ENCODE results near the gene TDP1.
A peak's percentile ranks its signal among the peaks of the same experiment; 100 is the strongest.
"Not testable (repeated sequence)": the region's sequence is repeated elsewhere in the genome, so short reads cannot be mapped to it uniquely, and the experiment has no call there.

The TDP1 gene

DNA sequence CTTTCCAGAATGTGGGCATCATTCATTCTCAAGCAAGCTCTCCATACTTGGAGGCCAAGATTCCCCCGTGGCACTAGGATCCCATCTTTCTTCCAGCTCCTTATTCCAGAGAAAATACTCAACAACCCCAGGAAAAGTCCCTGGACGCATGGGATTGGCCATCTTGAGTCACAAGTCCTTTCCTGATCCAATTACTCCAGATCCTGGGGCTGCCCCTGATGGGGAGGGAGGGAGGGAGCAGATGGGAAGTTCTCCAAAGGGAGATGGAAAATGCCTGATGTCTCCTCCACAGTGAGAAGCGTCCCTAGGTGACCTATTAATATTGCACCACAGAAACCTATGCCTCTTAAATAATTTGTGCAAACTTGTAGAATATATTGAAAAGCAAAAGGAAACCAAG is 93.7 kb downstream of the TDP1 start:
- DNase-seq (ENCODE audit: low spot score): no peak

DNA sequence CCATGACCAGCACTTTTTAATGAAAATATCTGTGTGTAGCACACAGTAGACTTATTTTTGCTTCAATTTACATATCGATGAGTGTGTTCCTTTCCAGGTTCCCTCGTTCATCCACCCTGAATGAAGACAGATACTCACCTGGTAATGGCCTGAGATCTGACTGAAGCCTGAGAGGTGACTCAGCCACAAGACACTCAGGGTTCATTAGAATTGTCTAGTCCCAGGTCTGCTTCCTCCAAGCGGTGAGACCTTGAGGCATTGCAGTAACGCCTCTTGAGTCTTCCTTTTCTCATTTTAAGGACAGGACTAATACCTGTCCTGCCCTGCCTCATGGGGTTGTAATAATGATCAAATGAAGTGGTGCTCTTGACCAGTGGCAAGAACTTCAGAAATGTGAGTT is 94.5 kb downstream of the TDP1 start:
- no peak for DNase-seq (ENCODE audit: low spot score)

DNA sequence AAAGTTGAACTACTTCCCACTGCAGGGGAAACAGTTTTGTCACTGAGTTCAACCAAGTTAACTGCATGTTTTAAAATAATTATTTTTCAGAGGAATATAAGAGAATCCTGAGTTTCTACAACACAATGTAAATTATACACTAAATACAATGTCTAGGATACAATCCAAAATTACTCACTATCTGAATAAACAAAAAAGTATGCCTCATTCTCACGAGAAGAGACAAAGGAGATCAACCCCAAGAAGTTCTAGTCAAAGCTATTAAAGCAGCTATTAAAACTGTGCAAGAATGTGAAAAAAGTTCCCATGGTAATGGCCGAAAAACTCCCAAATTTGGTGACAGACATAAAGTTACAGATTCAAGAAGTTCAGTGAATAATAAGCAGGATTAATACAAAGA is 97.3 kb downstream of the TDP1 start:
- no peak for DNase-seq (ENCODE audit: low spot score)

DNA sequence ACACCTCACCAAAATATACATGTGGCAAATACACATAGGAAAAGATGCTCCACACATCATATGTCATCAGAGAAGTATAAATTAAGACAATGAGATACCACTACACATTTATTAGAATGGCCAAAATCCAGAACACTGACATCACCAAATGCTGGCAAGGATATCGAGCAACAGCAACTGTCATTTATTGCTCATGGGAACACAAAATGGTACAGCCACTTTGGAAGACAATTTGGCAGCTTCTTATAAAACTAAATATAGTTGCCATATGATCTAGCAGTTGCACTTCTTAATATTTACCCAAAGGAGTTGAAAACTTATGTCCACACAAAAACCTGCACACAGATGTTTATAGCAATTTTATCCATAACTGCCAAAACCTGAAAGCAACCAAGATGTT is 99.1 kb downstream of the TDP1 start:
- no peak for DNase-seq (ENCODE audit: low spot score)

DNA sequence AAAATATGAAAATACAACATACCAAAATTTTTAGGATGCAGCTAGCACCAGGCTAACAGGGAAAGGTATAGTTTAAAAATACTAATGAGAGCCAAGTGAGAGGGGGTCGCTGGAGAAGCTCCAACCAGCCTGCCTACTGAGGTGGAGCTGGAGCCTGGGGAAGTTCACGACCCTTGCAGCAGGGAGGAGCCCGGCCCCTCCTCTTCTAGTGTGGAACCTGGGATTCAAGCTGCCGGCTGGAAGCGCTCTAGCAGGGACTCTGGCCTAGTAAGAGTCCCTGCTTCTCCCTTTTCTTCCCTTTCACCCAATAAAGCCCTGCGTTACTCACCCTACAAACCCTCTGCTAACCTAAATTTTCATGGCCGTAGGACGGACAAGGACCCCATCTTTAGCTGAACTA is 101.1 kb downstream of the TDP1 start:
- DNase-seq (ENCODE audit: low spot score): peak; percentile 30

DNA sequence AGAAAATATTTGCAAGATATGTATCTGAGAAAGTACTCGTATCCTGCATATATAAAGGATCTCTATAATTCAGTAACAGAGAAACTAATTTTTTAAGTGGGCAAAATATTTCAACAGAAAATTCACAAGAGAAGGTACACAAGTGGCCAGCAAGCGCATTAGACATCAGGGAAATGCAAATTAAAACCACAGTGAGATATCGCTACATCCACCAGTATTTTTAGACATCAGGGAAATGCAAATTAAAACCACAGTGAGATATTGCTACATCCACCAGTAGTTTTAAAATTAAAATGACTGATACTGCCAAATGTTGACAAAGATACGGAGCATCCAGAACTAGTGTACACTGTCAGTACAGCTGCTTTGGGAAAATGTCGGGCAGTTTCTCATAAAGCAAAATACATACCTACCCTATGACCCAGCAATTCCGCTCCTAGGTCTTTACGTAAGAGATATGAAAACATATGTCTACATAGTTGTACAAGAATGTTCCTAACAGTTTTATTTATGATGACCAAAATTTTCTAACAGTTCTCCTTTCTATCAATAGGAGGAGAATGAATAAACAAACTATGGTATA is 103.2 kb downstream of the TDP1 start:
- no peak for DNase-seq (ENCODE audit: low spot score)

DNA sequence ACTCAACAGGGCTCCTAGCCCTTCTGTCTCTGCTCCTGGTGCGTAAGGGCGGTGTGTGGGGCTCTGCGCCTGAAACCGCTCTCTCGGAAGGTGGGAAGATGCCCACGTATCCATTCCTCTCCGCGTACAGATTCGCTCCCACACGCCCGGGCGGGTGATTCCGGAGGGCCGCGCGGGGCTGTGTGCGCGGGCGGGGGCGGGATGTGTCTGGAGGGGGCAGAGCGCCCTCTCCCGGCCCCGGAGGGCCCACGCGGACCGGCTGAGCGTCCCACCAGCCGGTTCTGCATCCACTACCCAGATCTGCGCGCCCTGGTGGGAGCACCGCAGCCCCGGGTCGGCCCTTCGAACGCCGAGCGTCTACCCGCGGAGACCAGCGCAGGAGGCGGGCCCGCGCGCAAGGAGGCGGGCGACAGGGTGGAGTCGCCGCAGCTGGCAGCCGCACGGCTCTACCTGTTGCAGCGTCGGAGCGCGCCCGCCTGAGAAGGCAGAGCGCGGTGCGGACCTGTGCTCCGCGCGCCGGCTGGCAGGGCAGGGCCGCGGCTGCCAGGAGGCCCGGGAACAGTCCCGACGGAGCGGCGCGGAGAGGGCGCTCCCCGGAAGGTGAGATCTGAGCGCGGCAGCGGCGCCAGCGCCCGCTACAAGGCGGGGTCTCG is 104.7 kb downstream of the TDP1 start:
- DNase-seq (ENCODE audit: low spot score): peak; percentile 88

DNA sequence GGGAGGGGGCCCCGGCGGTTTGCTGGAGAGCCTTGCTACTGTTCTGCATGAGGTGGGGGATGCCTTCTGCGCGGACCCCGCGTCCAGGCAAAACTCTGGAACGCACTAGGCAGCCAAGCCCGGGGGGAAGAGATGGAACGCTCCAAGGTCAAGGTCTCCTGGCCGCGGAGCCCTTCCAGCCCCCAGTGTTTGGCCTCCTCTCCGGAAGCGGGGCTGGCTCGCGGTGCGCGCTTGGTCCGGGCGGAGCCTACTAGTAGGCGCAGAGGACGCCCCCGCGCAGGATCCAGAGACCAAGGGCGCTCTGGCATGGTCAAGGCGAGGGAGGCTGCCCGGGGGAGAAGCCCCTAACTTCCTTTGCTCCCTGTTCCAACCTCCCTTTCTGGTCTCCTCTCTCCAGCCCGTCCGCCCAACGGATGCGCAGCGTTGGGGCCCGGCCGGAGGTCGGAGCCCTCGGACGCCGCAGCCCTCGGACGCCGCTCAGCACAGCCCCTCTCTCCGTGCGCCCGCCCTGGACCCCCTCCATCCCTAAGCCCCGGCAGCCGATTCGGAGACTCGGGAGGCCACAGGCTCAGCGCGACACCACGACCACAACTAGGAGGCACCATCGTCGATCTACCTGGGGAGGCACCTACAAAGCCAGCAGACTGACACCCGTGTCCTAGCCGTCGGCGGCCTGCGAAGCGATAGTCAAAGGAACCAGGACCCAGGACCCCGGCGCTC is 105.4 kb downstream of the TDP1 start:
- peak; percentile 55 for DNase-seq (ENCODE audit: low spot score)

DNA sequence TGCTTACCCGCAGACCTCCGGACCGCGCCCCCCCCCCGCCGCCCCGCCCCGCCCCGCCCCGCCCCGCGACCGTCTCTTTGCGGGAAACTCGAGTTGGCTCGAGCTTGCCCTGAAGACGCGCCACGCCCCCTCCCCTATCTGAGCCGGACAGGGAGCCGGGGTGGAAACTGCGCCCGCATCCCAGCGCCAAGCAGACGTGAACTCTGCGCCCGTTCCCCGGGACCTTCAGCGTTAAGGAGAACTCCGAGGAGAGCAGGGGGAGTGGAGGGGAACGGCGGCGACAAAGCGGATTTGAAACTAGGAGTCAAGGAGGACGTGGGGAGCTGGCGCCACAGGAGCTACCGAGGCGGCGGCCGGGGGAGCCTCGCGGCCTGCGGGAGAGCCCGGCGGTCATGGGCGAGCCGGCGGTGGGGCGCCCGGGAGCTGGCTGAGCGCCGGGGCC is 106.0 kb downstream of the TDP1 start, which contains the start of gene KCNK13:
TSS of gene KCNK13 (plus strand) at position 310 of the 442 bp plus-strand sequence. CDS start 212 bp downstream, outside the sequence.
- peak; percentile 65 for DNase-seq (ENCODE audit: low spot score)

DNA sequence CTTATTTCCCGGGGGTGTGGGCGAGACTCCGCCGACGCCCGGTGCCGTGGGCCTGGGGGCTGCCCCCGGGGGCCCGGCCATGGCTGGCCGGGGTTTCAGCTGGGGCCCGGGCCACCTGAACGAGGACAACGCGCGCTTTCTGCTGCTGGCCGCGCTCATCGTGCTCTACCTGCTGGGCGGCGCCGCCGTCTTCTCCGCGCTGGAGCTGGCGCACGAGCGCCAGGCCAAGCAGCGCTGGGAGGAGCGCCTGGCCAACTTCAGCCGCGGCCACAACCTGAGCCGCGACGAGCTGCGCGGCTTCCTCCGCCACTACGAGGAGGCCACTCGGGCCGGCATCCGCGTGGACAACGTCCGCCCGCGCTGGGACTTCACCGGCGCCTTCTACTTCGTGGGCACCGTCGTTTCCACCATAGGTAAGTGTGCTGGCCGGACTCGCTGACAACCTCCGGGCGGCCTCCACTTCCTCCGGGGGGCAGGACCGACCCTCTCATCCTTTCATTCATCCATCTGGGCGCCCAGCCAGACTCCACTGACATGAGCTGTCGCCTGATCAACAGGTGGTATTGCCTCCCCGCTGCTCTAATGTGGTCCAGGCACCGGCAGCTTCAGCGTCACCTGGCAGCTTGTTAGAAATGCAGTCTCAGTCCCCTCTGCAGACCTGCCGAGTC is 106.5 kb downstream of the TDP1 start:
- peak; percentile 72 for DNase-seq (ENCODE audit: low spot score)

DNA sequence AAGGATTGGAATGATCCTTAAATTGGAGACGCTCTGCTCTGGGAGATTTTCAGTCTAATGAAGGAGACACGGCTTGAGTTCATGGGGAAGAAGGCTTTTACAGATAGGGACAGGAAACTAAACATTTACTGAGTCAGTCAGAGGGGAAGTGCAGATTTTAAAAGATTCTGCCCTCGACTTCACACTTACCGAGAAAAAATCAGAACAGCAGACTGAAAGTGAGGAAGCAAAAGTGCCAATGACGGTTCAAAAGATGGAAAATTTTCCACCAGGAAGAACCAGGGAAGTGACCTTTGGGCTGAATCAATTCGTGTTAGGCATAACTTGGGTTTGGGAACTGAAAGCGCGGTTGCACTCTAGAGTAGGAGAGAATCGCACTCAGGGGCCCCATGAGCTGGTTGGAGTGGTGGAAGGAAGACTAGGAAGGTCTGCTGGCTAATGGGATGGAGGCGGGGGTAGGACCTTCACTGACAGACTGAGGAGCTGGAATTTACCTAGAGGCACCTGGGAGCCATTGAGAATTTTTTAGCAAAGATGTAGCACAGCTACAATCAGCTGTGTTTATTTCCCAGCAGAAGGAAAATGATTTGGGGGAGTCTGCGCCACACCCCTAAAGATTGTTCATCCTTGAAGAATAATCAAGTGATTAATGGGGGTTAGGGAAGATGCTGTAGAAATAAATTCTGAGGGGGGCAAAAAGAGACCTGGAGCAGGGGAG is 107.3 kb downstream of the TDP1 start:
- no peak for DNase-seq (ENCODE audit: low spot score)

DNA sequence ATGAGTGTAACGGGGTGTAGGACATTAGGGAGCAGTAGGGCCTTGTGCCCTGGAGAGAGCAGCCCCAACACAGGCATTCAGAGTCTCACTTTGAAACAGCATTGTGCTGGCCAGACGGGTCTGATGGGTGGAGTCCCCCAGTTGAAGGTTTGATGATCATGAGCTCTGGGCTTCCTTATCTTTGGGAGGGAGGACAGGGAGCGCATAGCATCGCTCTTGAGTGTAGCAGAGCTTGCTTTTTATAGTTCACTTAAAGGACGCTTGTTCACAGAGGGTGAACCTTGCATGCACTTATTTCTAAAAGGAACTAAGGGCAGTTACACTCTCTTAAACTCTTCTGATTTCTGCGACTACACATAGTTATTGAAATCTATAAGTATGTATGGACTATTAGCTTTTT is 116.6 kb downstream of the TDP1 start:
- DNase-seq (ENCODE audit: low spot score): no peak

DNA sequence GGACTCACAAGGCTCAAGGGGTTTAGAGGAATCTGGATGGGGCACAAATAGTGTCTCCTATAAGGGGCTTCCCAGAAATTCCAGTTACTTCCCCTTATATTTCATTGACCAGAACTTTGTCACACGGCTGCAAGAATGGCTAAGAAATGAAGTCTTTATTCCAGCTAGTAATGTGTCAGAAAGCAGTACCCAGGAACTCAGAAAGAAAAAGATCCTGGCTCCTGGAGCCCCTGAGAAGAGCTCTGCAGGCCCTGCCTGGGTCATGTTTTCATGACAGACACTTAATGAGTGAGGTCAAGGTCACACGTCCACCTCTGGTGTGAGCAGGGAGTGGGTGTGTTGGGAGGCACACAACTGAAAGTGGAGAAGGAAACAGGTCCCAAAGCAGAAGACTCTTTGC is 123.8 kb downstream of the TDP1 start:
- DNase-seq (ENCODE audit: low spot score): no peak

DNA sequence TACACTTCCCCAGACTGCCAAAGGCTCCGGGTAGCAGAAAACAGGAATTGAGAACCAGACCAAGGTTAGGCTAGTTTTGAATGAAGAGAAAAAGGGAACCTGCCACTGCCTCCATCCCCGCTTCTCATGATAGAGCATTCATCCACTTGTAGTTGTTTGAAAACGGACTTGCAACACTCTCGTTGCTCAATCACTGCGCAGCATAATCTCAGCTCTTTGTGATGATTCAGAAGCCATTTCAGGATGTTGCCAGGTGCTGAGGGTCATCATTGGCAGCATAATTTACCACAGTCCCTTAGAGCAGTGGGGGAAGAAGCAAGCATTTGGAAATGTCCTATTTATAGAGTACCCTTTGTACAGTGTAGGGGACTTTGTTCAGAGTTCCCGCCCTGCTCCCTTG is 131.7 kb downstream of the TDP1 start:
- DNase-seq (ENCODE audit: low spot score): no peak

DNA sequence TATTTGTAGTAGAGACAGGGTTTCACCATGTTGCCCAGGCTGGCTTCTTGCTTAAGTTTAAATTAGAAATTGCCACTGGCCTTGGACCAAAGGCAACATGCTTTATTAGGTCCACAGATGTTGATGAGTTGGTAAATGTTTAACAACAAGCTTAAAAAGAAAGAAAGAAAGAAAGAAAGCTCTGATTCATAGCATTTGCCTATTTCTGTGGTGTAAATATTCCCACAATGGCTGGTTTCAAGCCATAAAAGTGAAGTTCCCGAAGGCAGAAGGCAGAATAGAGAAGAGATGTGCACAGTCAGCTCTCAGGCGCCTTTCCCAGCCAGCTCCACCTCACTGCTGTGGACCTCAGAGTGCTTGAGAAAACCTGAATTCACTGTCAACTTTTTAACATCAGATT is 132.4 kb downstream of the TDP1 start:
- DNase-seq (ENCODE audit: low spot score): no peak

DNA sequence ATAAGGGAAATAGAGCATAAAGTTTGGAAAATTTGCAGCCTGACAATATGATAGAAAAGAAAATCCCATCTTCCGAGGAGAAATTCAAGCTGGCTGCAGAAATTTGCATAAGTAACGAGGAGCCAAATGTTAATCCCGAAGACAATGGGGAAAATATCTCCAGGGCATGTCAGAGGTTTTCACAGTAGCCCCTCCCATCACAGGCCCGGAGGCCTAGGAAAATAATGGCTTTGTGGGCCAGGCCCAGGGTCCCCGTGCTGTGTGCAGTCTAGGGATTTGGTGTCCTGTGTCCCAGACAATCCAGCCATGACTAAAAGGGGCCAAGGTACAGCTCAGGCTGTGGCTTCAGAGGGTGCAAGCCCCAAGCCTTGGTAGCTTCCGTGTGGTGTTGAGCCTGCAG is 133.8 kb downstream of the TDP1 start:
- DNase-seq (ENCODE audit: low spot score): not testable (repeated sequence)

DNA sequence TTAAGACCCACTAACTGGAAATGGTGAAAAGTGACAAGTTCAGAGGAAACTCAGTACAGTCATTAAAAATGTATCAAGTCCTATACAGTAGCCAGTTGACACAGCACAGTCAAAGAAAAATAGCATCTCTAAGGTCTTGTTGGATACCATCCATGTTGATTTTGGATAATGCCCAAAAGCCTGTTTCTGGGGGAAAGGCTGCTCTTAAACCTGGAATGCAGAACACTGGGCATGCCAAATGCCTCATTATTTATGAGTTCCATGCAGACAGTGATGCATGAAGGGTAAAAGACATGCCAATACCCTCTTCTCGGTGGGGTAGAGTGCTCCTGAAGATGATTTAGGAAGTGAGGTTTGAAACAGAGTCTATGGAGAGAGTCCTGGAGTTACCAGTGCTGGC is 135.7 kb downstream of the TDP1 start:
- no peak for DNase-seq (ENCODE audit: low spot score)

DNA sequence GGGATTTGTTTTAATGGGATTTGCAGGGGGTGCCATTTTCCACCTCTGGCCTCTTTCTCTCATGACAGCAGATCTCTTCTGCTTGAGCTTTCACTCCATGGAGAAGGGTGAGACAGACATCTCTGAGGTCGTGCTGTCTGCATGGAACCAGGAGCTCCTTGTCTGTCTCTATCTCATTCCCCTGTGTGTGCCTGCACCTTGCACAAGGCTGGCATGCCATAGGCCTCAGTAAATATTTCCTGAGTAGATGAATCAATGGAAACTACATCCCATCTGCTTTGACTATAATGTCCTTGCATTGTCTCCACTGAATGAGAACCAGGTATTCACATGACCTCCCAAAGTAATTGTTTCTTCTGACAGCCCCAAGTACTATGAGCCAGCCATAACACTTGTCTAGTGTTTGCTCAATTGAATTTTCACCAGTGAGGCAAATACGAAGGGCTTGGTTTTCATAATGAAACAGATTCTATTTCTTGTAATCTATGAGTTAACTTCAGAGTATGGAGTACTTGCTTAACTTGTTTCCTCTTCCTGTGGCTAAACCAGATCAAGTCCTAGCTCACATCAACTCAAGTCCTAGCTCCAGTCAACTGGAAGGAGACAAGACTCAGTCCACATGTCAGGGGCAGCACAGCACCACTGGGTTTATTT is 138.3 kb downstream of the TDP1 start:
- no peak for DNase-seq (ENCODE audit: low spot score)
